KOPT-K1 (cell line): ENCODE results near the gene LKAAEAR1.

Experiments used
- H3K27ac ChIP-seq: fragments of 200-600 bp; sonication (generic); 2 replicates; pipeline ENCODE4 v1.5.1; 2016; ENCODE audit warnings: antibody characterized with exemption, mild to moderate bottlenecking, low read depth, low read length; ENCODE audit not compliant: poor library complexity, severe bottlenecking
- H3K36me3 ChIP-seq: fragments of 200-600 bp; sonication (generic); 2 replicates; pipeline ENCODE4 v1.5.1; 2017; ENCODE audit warnings: antibody characterized with exemption, mild to moderate bottlenecking, low read length, moderate library complexity; ENCODE audit not compliant: insufficient read depth
- H3K9me3 ChIP-seq: fragments of 200-600 bp; sonication (generic); 2 replicates; pipeline ENCODE4 v1.5.1; 2017; ENCODE audit warnings: antibody characterized with exemption, low read length, mild to moderate bottlenecking; ENCODE audit not compliant: insufficient read depth, poor library complexity, severe bottlenecking

LKAAEAR1 gene

DNA sequence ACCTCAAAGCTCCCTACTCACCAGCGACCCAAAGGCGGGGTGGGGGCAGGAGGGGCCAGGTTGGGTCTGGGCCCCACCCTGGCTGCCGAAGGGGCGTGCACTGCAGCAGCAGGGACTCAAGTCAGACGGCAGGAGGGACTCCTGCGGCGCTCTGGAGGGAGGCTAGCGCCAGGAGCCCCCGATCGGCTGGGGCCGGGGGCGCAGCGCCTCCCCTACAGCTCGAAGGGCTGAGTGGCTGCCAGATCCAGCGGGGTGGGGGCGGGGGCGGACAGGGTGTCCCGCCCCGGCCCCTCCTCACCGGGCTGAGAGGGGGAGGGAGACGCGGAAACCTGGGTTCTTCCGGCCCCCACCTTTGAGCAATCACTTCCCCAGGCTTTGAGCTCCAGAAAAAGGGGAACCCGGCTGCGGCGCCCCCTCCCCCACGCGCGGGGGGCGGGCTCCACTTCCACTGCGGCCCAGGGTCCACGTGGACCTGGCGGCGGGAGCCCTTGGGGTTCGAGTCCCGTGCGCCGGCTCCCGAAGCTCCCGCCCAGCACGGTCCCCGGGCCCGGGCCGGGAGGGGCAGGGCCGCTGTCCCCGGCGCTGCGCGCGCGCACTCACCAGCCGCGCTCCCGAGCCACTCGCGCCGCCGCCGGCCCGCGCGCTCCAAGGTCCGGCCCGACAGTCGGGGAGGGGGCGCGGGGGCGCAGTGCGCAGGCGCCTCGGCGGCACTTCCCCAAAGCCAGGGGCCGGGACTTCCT is 4.8 kb downstream of the LKAAEAR1 start, which contains the start of gene RGS19:
Gene RGS19, minus strand, starts transcription at position 246 of the 740 bp plus-strand sequence. CDS start 2,632 bp downstream, outside the sequence.
- H3K9me3 ChIP-seq = no peaks in the 10 kb centered on the region
- peaks cover 13% of the 10 kb centered on the region; the same call in 1 of the 2 replicates for H3K36me3 ChIP-seq
- H3K27ac ChIP-seq = peak within 1 kb of the TSS; percentile 95

- Histone ChIP-seq H3K36me3 (peaks cover 18% of the 10 kb centered on the region), H3K27ac (peak overlapping the region; percentile 95)
Measured at GRCh38 chr20:64078934-64079272, 5.3 kb downstream of the LKAAEAR1 start.

GRCh38 chr20:64077876-64078551 is 6.2 kb downstream of the LKAAEAR1 start:
- no peaks in the 10 kb centered on the region for H3K9me3 ChIP-seq
- H3K36me3 ChIP-seq = peaks cover 27% of the 10 kb centered on the region
- peak overlapping the region; percentile 95 for H3K27ac ChIP-seq

More at GRCh38 chr20:64078934-64079272, 5.3 kb downstream of the LKAAEAR1 start:
- no peaks in the 10 kb centered on the region for H3K9me3 ChIP-seq

GRCh38 chr20:64077541-64077875 is 6.7 kb downstream of the LKAAEAR1 start:
- Histone ChIP-seq H3K27ac (peak overlapping the region; percentile 95), H3K9me3 (no peaks in the 10 kb centered on the region), H3K36me3 (peaks cover 32% of the 10 kb centered on the region)

DNA sequence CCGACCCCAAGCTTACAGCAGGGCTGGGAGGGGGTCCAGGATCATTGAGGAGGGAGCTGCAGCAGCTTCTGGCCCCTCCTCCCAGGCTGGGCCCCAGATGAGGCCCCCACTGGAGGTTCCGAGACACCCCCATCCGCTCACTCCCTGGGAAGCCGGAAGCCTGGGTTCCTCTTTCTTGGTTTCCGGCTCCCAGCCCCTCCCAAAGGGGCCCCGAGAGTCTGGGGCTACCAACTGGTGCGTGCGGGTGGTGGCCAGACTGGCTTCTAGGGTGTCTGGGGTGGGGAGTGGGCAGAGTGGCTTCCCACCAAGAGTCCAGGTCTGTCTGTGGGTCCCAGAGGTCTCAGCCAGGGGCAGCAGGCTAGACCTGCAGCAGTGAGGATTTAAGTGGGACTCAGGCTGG is 7.1 kb downstream of the LKAAEAR1 start:
- peak overlapping the region; percentile 95 for H3K27ac ChIP-seq
- H3K9me3 ChIP-seq = no peaks in the 10 kb centered on the region
- peaks cover 36% of the 10 kb centered on the region for H3K36me3 ChIP-seq

DNA sequence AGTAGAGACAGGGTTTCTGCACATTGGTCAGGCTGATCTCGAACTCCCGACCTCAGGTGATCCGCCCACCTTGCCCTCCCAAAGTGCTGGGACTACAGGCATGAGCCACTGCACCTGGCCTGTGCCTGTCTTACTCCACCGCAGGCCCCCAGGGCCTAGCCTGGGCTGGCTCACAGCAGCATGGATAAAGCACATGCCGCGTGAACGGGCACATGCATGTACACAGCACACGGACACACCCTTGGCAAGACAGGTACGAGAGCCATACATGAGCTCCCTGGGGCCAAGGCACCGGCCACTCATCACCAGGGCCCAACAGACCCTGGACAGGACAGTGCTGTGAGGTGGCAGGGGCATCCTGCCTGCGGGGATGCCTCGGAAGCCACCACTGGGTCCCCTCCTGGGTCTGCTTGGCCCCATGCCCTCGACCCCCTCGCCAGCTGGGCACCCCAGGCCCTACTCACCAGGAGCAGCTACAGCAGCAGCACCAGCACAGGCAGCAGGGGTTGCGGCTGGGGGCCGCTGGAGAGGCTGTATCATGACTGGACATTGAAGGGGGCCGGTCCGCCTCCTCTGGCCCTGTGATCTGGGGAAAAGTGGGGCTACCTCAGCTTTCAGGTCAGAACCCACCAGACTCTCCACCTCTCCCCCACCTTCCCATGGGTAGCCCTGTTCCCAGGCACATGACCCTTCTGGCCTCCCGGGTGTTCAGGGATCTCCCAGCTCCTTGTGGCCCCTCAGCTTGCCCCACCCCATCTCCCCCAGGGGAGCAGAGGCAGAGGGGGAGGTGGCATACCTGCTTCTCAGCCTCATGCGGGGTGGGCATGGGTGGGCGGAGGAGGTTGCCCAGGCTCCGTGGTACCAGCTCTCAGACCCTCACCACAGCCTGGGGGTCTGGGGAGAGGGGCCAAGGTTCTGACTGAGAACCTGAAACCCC is 7.9 kb downstream of the LKAAEAR1 start:
- Histone ChIP-seq H3K9me3 (no peaks in the 10 kb centered on the region), H3K36me3 (peaks cover 42% of the 10 kb centered on the region), H3K27ac (peak overlapping the region; percentile 95)

GRCh38 chr20:64075556-64075955 is 8.6 kb downstream of the LKAAEAR1 start:
- Histone ChIP-seq H3K36me3 (peaks cover 42% of the 10 kb centered on the region), H3K9me3 (no peaks in the 10 kb centered on the region), H3K27ac (no peak overlapping the region)

DNA sequence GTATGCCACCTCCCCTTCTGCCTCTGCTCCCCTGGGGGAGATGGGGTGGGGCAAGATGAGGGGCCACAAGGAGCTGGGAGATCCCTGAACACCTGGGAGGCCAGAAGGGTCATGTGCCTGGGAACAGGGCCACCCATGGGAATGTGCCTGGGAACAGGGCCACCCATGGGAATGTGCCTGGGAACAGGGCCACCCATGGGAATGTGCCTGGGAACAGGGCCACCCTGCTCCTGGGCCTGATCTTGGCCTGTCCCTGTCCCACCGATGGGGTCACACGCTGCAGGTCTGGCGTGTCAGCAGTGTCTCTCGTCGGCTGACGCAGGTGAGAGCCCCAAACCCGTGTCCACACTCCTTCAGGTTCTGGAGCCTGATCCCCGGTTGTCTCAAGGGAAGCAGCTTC is 9.2 kb downstream of the LKAAEAR1 start:
- no peaks in the 10 kb centered on the region for H3K9me3 ChIP-seq
- no peak overlapping the region for H3K27ac ChIP-seq
- peaks cover 42% of the 10 kb centered on the region for H3K36me3 ChIP-seq

DNA sequence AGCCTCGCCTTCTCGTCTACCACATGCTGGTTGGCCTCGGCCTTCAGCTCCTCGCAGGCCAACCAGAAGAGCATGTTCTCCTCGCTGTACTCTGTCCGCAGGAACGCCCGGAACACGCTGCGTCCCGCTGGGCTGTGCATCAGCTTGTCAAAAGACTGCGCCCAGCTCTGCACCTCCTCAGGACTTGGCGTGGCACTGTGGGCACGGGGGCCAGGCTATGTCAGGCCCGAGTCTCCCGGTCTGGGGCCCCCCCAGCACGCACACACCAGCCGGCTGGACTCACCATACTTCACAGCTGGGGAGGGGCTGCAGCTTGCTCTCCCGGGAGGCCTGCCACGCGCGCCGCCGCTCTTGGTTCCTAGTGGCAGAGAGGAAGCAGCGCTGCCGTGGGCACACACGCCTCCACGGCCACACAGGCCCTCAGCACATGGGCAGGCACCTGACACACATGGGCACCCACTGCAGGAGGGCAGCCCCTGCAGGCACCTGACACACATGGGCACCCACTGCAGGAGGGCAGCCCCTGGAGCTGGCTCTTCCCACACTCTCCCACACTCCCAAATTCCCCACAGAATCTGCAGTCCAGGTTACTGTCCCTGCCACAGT is 9.9 kb downstream of the LKAAEAR1 start:
- Histone ChIP-seq H3K36me3 (peaks cover 42% of the 10 kb centered on the region), H3K27ac (no peak overlapping the region), H3K9me3 (no peaks in the 10 kb centered on the region)

DNA sequence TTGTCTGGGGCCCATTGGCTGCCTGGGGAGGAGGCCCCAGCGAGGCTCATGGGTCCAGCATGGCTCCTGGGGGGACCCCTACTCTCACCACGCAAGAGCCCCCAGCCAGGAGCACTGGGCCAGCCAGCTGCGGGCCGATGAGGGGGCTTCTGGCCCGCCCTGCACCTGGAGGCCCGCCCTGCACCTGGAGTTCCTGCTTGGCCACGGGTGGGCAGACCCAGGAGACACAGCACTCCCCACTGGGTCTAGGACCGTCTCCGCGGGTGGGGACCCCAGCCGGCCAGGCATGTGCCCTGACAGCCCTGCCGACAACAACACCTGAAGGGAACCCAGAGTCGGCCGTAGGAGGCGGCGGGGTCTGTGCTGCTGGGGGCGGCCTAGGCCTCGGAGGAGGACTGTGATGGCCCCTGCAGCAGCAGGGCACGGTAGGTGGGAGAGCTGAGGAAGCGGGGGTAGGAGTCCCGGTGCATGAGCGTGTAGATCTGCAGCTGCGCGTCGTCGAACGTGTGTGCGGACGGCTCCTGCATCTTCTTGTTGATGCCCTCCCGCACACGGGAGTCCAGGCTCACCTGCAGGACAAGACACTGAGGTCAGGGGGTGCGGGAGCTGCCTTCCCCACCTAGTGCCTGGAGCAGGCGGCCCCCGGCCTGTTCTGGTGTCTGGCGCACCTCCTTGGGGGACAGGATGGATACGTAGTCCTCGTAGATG is 10.6 kb downstream of the LKAAEAR1 start:
- Histone ChIP-seq H3K27ac (no peak overlapping the region), H3K9me3 (no peaks in the 10 kb centered on the region), H3K36me3 (peaks cover 42% of the 10 kb centered on the region)

DNA sequence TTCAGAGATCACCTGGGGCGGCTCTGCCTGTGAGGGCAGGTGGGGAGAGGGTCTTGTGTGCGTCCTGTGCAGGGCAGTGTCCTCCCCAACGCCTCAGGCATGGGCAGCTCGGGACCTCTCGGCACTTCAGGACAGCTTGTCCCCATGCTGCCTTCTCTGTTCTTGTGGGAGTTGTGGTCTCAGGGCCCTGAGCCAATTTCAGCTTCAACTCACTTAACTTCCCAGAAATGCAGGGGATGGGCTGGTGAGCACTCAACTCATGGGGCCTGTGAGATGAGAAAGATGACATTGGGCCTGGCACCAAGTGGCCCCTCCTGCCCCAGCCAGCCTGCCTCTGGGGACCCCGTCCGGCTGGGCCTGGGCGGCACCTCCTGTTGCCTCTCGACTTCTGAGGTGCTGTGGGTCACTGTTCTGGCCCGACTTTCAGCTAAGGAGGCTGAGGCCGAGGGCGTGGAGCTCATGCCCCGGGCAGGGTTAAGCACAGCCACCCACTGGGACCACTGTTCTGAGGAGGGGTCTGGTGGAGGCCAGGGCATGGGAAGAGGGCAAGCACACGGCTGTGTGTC is 11.6 kb downstream of the LKAAEAR1 start:
- Histone ChIP-seq H3K27ac (no peak overlapping the region), H3K36me3 (peaks cover 42% of the 10 kb centered on the region), H3K9me3 (no peaks in the 10 kb centered on the region)

GRCh38 chr20:64071341-64072332 is 12.6 kb downstream of the LKAAEAR1 start:
- Histone ChIP-seq H3K27ac (no peak overlapping the region), H3K9me3 (no peaks in the 10 kb centered on the region), H3K36me3 (peaks cover 42% of the 10 kb centered on the region)
